Measurements from ENCODE around the gene PSMB10.

DNA sequence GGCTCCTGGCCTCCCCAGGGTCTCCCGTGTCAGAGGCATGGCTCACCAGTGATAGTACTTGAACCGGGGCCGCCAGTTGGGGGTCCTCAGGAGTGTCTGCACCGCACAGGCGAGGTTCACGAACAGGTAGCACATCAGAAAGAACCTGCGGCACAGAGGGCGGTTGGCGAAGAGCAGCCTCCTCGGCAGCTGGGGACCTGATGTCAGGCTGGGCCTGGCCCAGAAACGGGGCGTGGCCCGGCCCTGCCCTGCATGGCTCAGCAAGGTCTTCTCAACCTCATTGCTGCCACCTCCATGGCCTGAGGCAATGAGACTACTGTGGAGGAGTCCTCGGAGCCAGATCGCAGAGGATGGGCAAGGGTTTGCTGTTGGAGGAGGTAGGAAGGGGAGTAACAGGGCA is 11.4 kb upstream of the PSMB10 start:
- TF ChIP-seq, protein P1, sequence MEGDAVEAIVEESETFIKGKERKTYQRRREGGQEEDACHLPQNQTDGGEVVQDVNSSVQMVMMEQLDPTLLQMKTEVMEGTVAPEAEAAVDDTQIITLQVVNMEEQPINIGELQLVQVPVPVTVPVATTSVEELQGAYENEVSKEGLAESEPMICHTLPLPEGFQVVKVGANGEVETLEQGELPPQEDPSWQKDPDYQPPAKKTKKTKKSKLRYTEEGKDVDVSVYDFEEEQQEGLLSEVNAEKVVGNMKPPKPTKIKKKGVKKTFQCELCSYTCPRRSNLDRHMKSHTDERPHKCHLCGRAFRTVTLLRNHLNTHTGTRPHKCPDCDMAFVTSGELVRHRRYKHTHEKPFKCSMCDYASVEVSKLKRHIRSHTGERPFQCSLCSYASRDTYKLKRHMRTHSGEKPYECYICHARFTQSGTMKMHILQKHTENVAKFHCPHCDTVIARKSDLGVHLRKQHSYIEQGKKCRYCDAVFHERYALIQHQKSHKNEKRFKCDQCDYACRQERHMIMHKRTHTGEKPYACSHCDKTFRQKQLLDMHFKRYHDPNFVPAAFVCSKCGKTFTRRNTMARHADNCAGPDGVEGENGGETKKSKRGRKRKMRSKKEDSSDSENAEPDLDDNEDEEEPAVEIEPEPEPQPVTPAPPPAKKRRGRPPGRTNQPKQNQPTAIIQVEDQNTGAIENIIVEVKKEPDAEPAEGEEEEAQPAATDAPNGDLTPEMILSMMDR (IDR thresholded peaks at IDR 0.05; ENCODE audit: low read depth, low read length), result no peak
- no peak for TF ChIP-seq EZH2phosphoT487 (IDR thresholded peaks at IDR 0.05; ENCODE audit: low read depth)
